HUDEP-2 (cell line): ENCODE data around the gene PATE3.

Experiments
- DNase-seq, 76 experiments: peaks; one replicate each; lab custom pipeline; 2025; ENCODE audit not compliant: unreplicated experiment in 76 of 76; lab: John Stamatoyannopoulos, UW

Gene PATE3

GRCh38 chr11:125787827-125788226 is at the start of gene PATE3:
Gene PATE3 (plus strand): TSS chr11:125788127. CDS start chr11:125788152, 25 bp downstream.
- no peak for DNase-seq

DNA sequence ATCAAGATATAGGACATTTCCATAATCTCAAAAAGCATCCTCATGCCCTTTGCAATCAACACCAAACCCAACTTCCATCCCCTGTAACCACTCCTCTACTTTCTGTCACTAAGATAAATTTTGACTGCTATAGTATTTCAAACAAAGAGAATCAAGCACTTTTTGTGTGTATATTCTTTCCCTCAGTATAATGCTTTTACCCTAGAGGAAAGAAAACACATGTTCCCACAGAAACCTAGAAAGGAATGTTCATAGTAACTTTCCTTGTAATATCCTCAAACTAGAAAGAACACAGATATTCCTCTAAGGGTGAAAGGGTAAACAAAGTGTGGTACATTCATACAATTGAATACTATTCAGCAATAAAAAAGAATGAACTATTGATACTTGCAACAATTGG is 47.3 kb upstream of the PATE3 start:
- no peak for DNase-seq

DNA sequence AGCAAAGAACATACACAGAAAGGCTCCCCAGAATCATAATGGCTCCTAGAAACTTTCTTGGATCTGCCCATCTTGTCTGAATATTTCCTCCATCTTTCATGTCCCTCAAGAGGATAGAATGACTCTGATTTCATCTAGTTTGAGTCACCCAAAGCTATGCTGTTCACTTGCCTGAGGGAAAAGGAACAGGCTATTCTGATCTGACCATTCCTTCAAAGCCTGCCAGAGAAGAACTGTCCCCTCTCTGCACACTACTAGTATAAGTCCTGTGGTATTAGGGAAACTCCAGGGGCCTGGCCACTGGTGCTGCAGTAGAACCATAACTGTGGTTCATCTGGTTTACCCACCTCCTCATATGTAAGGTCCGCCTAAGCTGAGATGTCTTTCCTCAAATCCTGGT is 44.2 kb upstream of the PATE3 start:
- DNase-seq, result no peak

- DNase-seq, result no peak
Measured at GRCh38 chr11:125745979-125746378, 41.9 kb upstream of the PATE3 start, which contains the start of gene PATE1. Gene PATE1 (plus strand): TSS chr11:125746279. CDS start chr11:125746305, 26 bp downstream.

GRCh38 chr11:125750629-125751028 is 37.3 kb upstream of the PATE3 start:
- no peak for DNase-seq

- DNase-seq, result no peak
Measured at GRCh38 chr11:125756050-125756449, 31.9 kb upstream of the PATE3 start.

DNA sequence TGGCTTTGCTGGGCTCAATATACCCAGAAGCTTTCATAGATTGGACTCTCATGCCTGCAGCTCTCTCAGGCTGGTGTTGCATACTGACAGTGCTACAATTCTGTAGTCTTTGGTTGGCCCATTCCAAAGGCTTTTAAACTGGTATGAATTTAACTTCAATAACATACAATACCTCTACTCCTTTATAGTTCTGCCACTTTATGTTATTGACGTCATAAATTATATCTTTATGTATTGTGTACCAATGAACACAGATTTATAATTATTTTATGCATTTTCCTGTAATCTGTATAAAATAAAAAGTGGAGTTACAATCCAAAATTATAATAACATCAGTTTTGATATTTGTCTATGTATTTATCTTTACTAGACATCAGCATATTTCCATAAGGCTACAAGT is 25.5 kb upstream of the PATE3 start:
- DNase-seq, result no peak

GRCh38 chr11:125763483-125763882 is 24.4 kb upstream of the PATE3 start:
- DNase-seq, result no peak

- no peak for DNase-seq
Measured at GRCh38 chr11:125766251-125766650, 21.7 kb upstream of the PATE3 start.

DNA sequence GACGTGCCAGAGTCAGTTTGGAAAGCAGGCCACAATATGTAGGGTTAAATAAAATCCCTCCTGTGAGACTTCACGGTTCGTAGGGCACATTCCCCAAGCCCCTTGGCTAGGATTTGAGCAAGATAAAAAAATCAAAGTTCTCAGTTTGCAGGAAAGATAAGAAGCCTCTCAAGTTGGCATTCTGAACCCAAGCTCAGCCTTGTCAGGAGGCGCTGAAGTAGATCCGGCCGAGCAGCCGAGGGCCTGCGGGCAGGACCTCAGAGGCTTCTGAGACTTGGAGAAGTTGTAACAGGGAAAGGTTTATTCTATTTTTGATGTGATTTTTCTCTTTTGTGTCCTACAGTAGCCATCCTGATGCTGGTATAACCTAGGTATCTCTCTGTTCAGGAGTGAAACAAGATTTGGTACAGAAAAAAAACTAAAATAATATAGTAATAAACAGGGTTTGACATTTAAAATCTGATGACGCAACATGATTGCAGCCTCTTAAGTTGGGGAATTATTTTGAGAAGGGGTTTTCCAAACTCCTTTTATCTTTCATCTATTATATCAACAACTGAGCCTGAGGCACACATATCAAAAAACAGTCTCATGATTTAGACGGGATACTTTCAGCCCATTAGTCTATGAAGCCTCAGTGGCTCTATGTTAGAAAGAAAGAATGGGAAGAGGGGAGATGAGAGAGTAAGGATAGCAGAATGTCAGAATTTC is 19.4 kb upstream of the PATE3 start:
- peak in 1 of 76 experiments; percentile 1 for DNase-seq

GRCh38 chr11:125770583-125770982 is 17.3 kb upstream of the PATE3 start:
- DNase-seq, result no peak

DNA sequence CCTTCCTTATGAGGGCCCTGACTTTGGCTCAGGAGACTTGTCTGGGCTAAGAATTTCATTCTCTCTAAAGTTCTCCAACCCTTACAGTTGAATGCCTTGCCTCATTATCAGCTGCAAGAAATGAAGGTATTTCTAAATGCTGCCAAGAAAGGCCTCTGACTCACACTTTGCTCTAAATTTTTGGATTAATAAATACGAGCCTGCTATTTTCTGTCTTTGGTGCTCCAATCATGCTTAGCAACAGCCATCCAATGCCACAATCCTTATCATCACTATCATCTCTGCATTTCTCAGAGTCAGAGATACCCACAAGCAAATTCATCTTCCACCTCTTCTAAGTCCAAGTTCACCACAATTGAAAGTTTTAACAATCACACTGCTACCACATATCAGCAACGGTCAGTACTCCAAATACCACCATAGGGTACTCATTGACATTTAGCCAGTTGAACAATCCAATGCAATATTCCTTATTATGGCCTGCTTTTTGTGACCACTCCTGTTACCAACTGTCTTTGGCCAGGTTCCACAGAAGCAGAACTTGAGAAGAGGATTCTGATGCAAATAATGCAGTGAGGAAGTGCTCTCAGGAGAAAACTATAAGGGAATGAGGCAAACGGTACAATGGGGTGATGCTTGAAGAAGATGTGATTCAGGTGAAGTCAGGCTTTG is 15.0 kb upstream of the PATE3 start:
- DNase-seq, result no peak

DNA sequence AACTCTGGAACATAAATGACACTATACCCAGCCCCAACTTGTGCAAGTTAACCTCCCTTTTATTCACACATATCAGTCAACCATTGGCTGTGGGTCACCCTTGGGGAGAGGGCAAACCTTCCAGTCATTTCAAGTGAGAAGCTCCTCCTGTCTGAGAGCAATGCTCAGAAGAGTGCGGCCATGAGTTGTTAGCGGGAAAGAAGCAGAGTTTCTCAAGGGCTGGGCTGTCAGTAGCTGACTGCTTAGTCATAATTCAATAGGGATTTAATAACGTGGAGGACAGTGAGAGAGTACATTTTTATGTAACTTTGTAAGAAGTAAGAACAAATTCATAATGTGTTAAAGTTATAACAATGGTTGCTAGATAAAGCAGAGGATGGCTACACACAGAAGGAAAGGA is 14.4 kb upstream of the PATE3 start:
- DNase-seq, result no peak

DNA sequence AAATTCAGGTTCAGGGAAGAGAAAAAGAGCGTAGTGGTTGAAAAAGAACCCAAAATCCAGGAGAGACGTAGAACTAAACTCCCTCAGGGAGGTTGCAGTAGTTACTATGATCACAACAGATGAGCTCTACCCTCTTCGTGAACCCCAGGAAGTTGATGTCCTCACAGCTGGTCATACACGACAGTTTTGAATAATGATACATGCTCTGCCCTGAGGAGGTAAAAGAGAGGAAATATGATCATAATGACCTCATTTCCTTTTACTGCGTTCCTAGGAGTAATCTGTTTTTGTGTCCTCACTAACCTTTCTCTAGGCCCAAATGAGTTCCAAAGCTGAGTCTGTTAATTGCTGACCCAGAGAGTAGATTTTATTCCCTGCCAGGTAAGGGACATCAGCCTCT is 10.6 kb upstream of the PATE3 start:
- DNase-seq, result no peak

GRCh38 chr11:125778728-125779127 is 9.2 kb upstream of the PATE3 start, which contains the start of gene PATE2:
Gene PATE2 (minus strand): TSS chr11:125778828. CDS start chr11:125778773, 55 bp downstream.
- no peak for DNase-seq

DNA sequence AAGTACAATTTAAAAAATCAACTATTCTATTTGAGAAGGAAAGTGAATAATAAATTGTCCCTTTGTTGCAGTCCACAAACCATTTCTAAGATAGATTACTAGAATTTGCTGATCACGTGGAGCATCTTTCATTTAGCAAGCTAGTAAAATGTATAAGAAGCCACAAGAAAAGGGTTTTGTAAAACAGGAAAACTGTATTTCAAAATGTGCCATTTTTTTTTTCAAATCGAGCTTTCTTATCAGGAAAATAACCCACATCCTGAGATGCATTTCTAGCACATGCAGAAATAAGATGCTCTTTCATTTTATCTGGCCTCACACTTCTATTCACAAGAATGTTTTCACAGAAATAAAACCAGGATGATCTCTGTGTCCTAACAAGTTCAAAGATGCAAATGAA is 3.2 kb upstream of the PATE3 start:
- DNase-seq, result no peak

- no peak for DNase-seq
Measured at GRCh38 chr11:125790825-125791224, 2.9 kb downstream of the PATE3 start.

GRCh38 chr11:125797641-125798040 is 9.7 kb downstream of the PATE3 start:
- no peak for DNase-seq

- DNase-seq, result no peak
Measured at GRCh38 chr11:125799808-125800207, 11.9 kb downstream of the PATE3 start.

- DNase-seq, result no peak
Measured at GRCh38 chr11:125802387-125802786, 14.5 kb downstream of the PATE3 start.

GRCh38 chr11:125807909-125808308 is 20.0 kb downstream of the PATE3 start:
- DNase-seq, result no peak

- DNase-seq, result no peak
Measured at GRCh38 chr11:125833016-125833415, 45.1 kb downstream of the PATE3 start, which contains the start of gene PATE4. Gene PATE4 (plus strand): TSS chr11:125833316. CDS start chr11:125833360, 44 bp downstream.
